C4-2B (cell line): ENCODE results near the gene MAST4.

Experiments
- CTCF ChIP-seq: fragments of 450-650 bp; conservative IDR thresholded peaks from 2 replicates; pipeline ENCODE4 v1.5.1; 2017; ENCODE audit warnings: mild to moderate bottlenecking
- ZFX ChIP-seq: fragments of 450-650 bp; IDR thresholded peaks from 2 replicates; pipeline ENCODE4 v1.6.1; 2017

DNA sequence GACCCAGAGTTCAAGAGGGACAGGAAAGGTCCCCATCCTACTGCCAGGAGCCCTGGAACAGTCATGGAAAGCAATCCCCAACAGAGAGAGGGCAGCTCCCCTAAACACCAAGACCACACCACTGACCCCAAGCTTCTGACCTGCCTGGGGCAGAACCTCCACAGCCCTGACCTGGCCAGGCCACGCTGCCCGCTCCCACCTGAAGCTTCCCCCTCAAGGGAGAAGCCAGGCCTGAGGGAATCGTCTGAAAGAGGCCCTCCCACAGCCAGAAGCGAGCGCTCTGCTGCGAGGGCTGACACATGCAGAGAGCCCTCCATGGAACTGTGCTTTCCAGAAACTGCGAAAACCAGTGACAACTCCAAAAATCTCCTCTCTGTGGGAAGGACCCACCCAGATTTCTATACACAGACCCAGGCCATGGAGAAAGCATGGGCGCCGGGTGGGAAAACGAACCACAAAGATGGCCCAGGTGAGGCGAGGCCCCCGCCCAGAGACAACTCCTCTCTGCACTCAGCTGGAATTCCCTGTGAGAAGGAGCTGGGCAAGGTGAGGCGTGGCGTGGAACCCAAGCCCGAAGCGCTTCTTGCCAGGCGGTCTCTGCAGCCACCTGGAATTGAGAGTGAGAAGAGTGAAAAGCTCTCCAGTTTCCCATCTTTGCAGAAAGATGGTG, 568.8 kb downstream of the MAST4 start:
- TF ChIP-seq CTCF, result no peak
- no peak for TF ChIP-seq ZFX
